ENCODE data around the gene CENPO.

The CENPO gene

GRCh38 chr2:24792874-24793760, at the start of gene CENPO, which contains the start of gene PTRHD1:
Gene CENPO (plus strand): TSS chr2:24793425. CDS start chr2:24793920, 495 bp downstream.
Gene PTRHD1 (minus strand): TSS chr2:24793391. CDS start chr2:24793377, 14 bp downstream.
- peak within 1 kb of the TSS; percentile 91 for H3K4me3 ChIP-seq (ENCODE audit: low read depth, low read length)

GRCh38 chr2:24743924-24744323, 49.3 kb upstream of the CENPO start:
- no peak overlapping the region for H3K4me3 ChIP-seq (ENCODE audit: low read depth, low read length)

- H3K4me3 ChIP-seq (ENCODE audit: low read depth, low read length), result no peak overlapping the region
Observed at GRCh38 chr2:24744356-24744755, 48.9 kb upstream of the CENPO start.

- H3K4me3 ChIP-seq (ENCODE audit: low read depth, low read length), result no peak overlapping the region
Observed at GRCh38 chr2:24745825-24746224, 47.4 kb upstream of the CENPO start.

GRCh38 chr2:24747299-24747698, 45.9 kb upstream of the CENPO start:
- no peak overlapping the region for H3K4me3 ChIP-seq (ENCODE audit: low read depth, low read length)

- H3K4me3 ChIP-seq (ENCODE audit: low read depth, low read length), result no peak overlapping the region
Observed at GRCh38 chr2:24749069-24749691, 44.0 kb upstream of the CENPO start.

- H3K4me3 ChIP-seq (ENCODE audit: low read depth, low read length), result no peak overlapping the region
Observed at GRCh38 chr2:24754985-24755705, 38.1 kb upstream of the CENPO start.

GRCh38 chr2:24756789-24757188, 36.4 kb upstream of the CENPO start:
- no peak overlapping the region for H3K4me3 ChIP-seq (ENCODE audit: low read depth, low read length)

- no peak overlapping the region for H3K4me3 ChIP-seq (ENCODE audit: low read depth, low read length)
Observed at GRCh38 chr2:24761866-24762265, 31.4 kb upstream of the CENPO start.

- no peak overlapping the region for H3K4me3 ChIP-seq (ENCODE audit: low read depth, low read length)
Observed at GRCh38 chr2:24762518-24762917, 30.7 kb upstream of the CENPO start.

- H3K4me3 ChIP-seq (ENCODE audit: low read depth, low read length), result no peak overlapping the region
Observed at GRCh38 chr2:24763843-24764242, 29.4 kb upstream of the CENPO start.

- H3K4me3 ChIP-seq (ENCODE audit: low read depth, low read length), result no peak overlapping the region
Observed at GRCh38 chr2:24766609-24767008, 26.6 kb upstream of the CENPO start.

GRCh38 chr2:24768013-24768412, 25.2 kb upstream of the CENPO start:
- H3K4me3 ChIP-seq (ENCODE audit: low read depth, low read length), result no peak overlapping the region

GRCh38 chr2:24768601-24769000, 24.6 kb upstream of the CENPO start:
- no peak overlapping the region for H3K4me3 ChIP-seq (ENCODE audit: low read depth, low read length)

- H3K4me3 ChIP-seq (ENCODE audit: low read depth, low read length), result no peak overlapping the region
Observed at GRCh38 chr2:24771061-24771460, 22.2 kb upstream of the CENPO start.

GRCh38 chr2:24771764-24772586, 21.2 kb upstream of the CENPO start:
- H3K4me3 ChIP-seq (ENCODE audit: low read depth, low read length), result no peak overlapping the region

GRCh38 chr2:24774373-24774772, 18.9 kb upstream of the CENPO start:
- no peak overlapping the region for H3K4me3 ChIP-seq (ENCODE audit: low read depth, low read length)

- H3K4me3 ChIP-seq (ENCODE audit: low read depth, low read length), result no peak overlapping the region
Observed at GRCh38 chr2:24779116-24779515, 14.1 kb upstream of the CENPO start.

- no peak overlapping the region for H3K4me3 ChIP-seq (ENCODE audit: low read depth, low read length)
Observed at GRCh38 chr2:24783641-24784040, 9.6 kb upstream of the CENPO start.

- H3K4me3 ChIP-seq (ENCODE audit: low read depth, low read length), result no peak overlapping the region
Observed at GRCh38 chr2:24785671-24786321, 7.4 kb upstream of the CENPO start.
